Fibroblast of lung (primary cell): ENCODE data around the gene SUPT3H.

Experiments used
- EZH2 ChIP-seq: IDR thresholded peaks from 2 replicates; pipeline ENCODE4 v1.5.1; 2012; ENCODE audit warnings: low read length, control low read depth, mild to moderate bottlenecking; ENCODE audit errors: missing control alignments
- TF ChIP-seq, protein P1 (sequence below), 2 donors: IDR thresholded peaks in 1 of 2; conservative IDR thresholded peaks in 1 of 2; 1 replicate in 1 of 2; 2 replicates in 1 of 2; pipeline ENCODE4 v1.5.1; 2011 to 2012; ENCODE audit warnings: low read length in 2 of 2, control low read depth in 1 of 2, inconsistent platforms in 1 of 2, low read depth in 1 of 2, mild to moderate bottlenecking in 1 of 2

DNA sequence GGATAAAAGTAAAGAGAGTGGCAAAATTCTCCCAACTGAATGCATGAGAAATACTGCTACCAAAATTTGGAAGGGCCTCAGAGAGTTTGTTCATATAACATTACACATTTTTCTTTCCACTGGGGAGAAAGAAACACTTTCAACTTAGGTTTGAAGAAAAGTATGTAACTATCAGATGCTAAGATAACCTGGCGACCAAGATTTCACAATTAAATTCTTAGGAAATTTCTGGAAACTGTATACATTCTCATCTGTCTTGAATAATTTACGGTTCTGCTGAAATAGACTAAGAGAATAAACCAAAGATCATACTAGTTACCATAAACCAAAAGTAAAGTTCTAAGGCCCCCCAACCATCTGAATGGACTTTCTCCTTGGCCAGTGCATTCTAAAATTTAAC, 462.6 kb downstream of the SUPT3H start:
- TF ChIP-seq, protein P1, sequence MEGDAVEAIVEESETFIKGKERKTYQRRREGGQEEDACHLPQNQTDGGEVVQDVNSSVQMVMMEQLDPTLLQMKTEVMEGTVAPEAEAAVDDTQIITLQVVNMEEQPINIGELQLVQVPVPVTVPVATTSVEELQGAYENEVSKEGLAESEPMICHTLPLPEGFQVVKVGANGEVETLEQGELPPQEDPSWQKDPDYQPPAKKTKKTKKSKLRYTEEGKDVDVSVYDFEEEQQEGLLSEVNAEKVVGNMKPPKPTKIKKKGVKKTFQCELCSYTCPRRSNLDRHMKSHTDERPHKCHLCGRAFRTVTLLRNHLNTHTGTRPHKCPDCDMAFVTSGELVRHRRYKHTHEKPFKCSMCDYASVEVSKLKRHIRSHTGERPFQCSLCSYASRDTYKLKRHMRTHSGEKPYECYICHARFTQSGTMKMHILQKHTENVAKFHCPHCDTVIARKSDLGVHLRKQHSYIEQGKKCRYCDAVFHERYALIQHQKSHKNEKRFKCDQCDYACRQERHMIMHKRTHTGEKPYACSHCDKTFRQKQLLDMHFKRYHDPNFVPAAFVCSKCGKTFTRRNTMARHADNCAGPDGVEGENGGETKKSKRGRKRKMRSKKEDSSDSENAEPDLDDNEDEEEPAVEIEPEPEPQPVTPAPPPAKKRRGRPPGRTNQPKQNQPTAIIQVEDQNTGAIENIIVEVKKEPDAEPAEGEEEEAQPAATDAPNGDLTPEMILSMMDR (conservative IDR thresholded peaks at IDR 0.05 in 1 of 2, IDR thresholded peaks at IDR 0.05 in 1 of 2; ENCODE audit: low read depth in 1 of 2, low read length in 2 of 2), result no peak
- no peak for TF ChIP-seq EZH2
